Tibial artery (tissue), 4 donors: ENCODE results near the gene TRIM7.
"Not testable (repeated sequence)": the region's sequence is repeated elsewhere in the genome, so short reads cannot be mapped to it uniquely, and the experiment has no call there.

Source experiments
- DNase-seq, 2 donors: peaks; one replicate each; pipeline ENCODE4 v3.0.0-alpha.2; 2019
- H3K27ac ChIP-seq, 2 donors: fragments of 200-600 bp; sonication (generic) in 1 of 2; 1 replicate in 1 of 2; 2 replicates in 1 of 2; pipeline ENCODE4 v1.5.1; 2018 to 2019; ENCODE audit warnings: mild to moderate bottlenecking in 1 of 2
- H3K27me3 ChIP-seq, 2 donors: fragments of 200-600 bp; sonication (generic) in 1 of 2; one replicate each; pipeline versions ENCODE4 v1.5.1 to v1.6.0; 2016 to 2019
- H3K36me3 ChIP-seq, 3 donors: fragments of 200-600 bp; sonication (generic) in 2 of 3; one replicate each; pipeline ENCODE4 v1.5.1; 2016 to 2019; ENCODE audit warnings: mild to moderate bottlenecking in 2 of 3
- H3K4me1 ChIP-seq, 4 donors: fragments of 200-600 bp; sonication (generic) in 2 of 4; 1 replicate in 3 of 4; 2 replicates in 1 of 4; pipeline ENCODE4 v1.5.1; 2016 to 2019
- H3K4me3 ChIP-seq, 2 donors: fragments of 200-600 bp; sonication (generic) in 1 of 2; 1 replicate in 1 of 2; 2 replicates in 1 of 2; pipeline ENCODE4 v1.5.1; 2018 to 2019; ENCODE audit warnings: mild to moderate bottlenecking in 2 of 2
- H3K9me3 ChIP-seq, 3 donors: fragments of 200-600 bp; sonication (generic) in 1 of 3; one replicate each; pipeline ENCODE4 v1.5.1; 2016 to 2019
- CTCF ChIP-seq, 2 experiments: fragments of 200-600 bp in 1 of 2; fragments of 450-650 bp in 1 of 2; IDR thresholded peaks; one replicate each; pipeline ENCODE4 v1.5.1; 2017 to 2019; ENCODE audit warnings: antibody characterized with exemption in 2 of 2, mild to moderate bottlenecking in 1 of 2, moderate library complexity in 1 of 2
- intact Hi-C: fragments of 100-400 bp; cut with DNase I; formaldehyde crosslinking; loops from one replicate; pipeline ENCODE4 v1.15.0; 2023; ENCODE audit warnings: low total_unique reads

TRIM7 gene

GRCh38 chr5:181161534-181162175 is 43.3 kb downstream of the TRIM7 start:
- Histone ChIP-seq H3K36me3 (no peaks in the 10 kb centered on the region), H3K27ac (no peak overlapping the region), H3K4me3 (no peak overlapping the region), H3K27me3 (peaks cover 0 to 40% of the 10 kb centered on the region in 2 donors), H3K4me1 (peaks cover 0 to 8% (median 0%) of the 10 kb centered on the region in 4 donors), H3K9me3 (no peaks in the 10 kb centered on the region)
- intact Hi-C loops, result no loop called here
- DNase-seq, result no peak
- TF ChIP-seq CTCF (IDR thresholded peaks at IDR 0.05), result no peak

- DNase-seq, H3K4me1 ChIP-seq, H3K9me3 ChIP-seq, intact Hi-C loops, H3K36me3 ChIP-seq, H3K27ac ChIP-seq: not testable (repeated sequence)
- Histone ChIP-seq H3K4me3 (peak overlapping the region; percentile 29 to 35), H3K27me3 (peaks cover 0 to 33% of the 10 kb centered on the region in 2 donors)
Observed at GRCh38 chr5:181160755-181161533, 44.1 kb downstream of the TRIM7 start.

- Histone ChIP-seq H3K4me3 (peak overlapping the region; percentile 29 to 35), H3K27ac (peak overlapping the region; percentile 34 to 45), H3K36me3 (no peaks in the 10 kb centered on the region), H3K27me3 (peaks cover 0 to 26% of the 10 kb centered on the region in 2 donors), H3K9me3 (no peaks in the 10 kb centered on the region), H3K4me1 (peaks cover 0 to 8% (median 0%) of the 10 kb centered on the region in 4 donors)
- TF ChIP-seq CTCF (IDR thresholded peaks at IDR 0.05), result no peak
- intact Hi-C loops, result no loop called here
- no peak for DNase-seq
Observed at GRCh38 chr5:181160152-181160754, 44.7 kb downstream of the TRIM7 start.

GRCh38 chr5:181159286-181160151 is 45.5 kb downstream of the TRIM7 start:
- no peak overlapping the region for H3K4me3 ChIP-seq
- no peaks in the 10 kb centered on the region for H3K36me3 ChIP-seq
- peak; percentile 87 to 89 for DNase-seq
- H3K4me1 ChIP-seq, result peaks cover 0 to 8% (median 0%) of the 10 kb centered on the region in 4 donors
- peak; percentile 80 to 81 for TF ChIP-seq CTCF (IDR thresholded peaks at IDR 0.05)
- peaks cover 0 to 23% of the 10 kb centered on the region in 2 donors for H3K27me3 ChIP-seq
- intact Hi-C loops, result loop anchor here (10.0 kb wide), 1 partner anchor 375 kb away; no protein-coding TSS in a partner anchor
- no peaks in the 10 kb centered on the region for H3K9me3 ChIP-seq
- H3K27ac ChIP-seq, result peak overlapping the region in 1 of 2 donors; percentile 34

GRCh38 chr5:181158869-181159268 is 46.1 kb downstream of the TRIM7 start:
- TF ChIP-seq CTCF (IDR thresholded peaks at IDR 0.05), result no peak
- no peak for DNase-seq
- H3K4me1 ChIP-seq, result peaks cover 0 to 8% (median 0%) of the 10 kb centered on the region in 4 donors

More at GRCh38 chr5:181158869-181159268, 46.1 kb downstream of the TRIM7 start:
- H3K9me3 ChIP-seq, result no peaks in the 10 kb centered on the region
- no peaks in the 10 kb centered on the region for H3K36me3 ChIP-seq
- intact Hi-C loops, result loop anchor here (10.0 kb wide), 1 partner anchor 374 kb away; no protein-coding TSS in a partner anchor
- no peak overlapping the region for H3K27ac ChIP-seq
- no peak overlapping the region for H3K4me3 ChIP-seq
- H3K27me3 ChIP-seq, result peaks cover 0 to 19% of the 10 kb centered on the region in 2 donors
